Stimulated activated CD4-positive, alpha-beta T cell treated with anti-CD3 and anti-CD28 coated beads, Interleukin-12 subunit alpha, Interleukin-12 subunit beta, amount 100 ng/mL, for 48 hours (primary cell): ENCODE measurements around the gene CKAP4.

Experiments used
- DNase-seq, 3 donors: peaks; one replicate each; pipeline ENCODE4 v3.0.0-alpha.2; 2020; ENCODE audit warnings: low read depth in 2 of 3, low spot score in 1 of 3

Gene CKAP4

DNA sequence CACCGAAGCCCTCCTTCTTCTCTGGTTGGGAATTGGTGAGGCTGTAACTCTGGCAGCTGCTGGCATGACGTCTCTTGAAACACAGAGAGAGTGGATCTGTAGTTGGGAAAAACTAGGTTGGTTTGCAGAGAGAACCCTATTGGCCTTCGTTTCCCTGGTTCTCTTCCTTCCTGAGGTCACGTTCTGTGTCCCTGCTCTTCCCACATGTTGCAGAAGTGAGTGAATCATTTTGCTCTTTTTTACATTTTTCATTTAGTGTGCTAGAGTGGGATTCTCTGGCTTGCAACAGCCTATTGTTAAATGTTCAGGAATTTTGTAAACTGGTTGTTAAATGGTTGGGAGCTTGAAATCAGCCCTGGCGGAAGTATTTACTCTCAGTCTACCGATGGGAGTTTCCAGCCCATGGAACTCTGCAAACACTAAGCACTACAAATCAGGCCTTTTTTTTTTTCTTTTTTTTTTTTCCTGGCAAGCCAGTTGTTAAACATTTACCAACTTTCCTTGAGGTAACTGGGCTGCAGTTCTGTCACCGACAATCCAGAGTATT lies 26.8 kb upstream of the CKAP4 start:
- DNase-seq: no peak

DNA sequence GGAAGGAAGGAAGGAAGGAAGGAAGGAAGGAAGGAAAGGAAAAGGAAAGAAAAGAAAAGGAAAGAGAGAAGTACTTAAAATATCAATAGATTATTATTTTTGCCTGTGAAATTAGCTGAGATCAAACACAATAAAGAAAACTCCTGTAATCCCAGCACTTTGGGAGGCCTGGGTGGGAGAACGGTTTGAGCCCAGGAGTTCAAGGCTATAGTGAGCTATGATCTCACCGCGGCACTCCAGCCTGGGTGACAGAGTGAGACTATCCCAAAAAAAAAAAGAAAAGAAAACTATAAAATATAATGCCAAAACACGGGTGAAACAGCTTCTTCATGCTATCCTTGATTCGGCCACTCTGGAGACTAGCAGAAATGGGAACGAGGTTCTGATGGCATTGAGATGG lies 26.2 kb upstream of the CKAP4 start:
- DNase-seq: no peak

DNA sequence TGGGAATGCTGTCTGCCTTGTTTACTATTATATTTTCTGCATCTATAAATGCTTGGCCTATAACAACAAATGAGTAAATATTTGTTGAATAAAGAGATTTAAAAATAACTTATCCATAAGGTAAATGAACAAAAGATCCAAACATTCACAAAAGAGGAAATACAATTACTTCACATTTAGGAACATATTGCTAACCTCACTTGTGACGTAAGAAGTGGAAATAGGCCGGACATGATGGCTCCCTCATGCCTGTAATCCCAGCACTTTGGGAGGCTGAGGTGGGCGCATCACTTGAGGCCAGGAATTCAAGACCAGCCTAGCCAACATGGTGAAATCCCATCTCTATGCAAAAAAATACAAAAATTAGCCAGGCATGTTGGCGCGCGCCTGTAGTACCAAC lies 25.7 kb upstream of the CKAP4 start:
- no peak for DNase-seq

DNA sequence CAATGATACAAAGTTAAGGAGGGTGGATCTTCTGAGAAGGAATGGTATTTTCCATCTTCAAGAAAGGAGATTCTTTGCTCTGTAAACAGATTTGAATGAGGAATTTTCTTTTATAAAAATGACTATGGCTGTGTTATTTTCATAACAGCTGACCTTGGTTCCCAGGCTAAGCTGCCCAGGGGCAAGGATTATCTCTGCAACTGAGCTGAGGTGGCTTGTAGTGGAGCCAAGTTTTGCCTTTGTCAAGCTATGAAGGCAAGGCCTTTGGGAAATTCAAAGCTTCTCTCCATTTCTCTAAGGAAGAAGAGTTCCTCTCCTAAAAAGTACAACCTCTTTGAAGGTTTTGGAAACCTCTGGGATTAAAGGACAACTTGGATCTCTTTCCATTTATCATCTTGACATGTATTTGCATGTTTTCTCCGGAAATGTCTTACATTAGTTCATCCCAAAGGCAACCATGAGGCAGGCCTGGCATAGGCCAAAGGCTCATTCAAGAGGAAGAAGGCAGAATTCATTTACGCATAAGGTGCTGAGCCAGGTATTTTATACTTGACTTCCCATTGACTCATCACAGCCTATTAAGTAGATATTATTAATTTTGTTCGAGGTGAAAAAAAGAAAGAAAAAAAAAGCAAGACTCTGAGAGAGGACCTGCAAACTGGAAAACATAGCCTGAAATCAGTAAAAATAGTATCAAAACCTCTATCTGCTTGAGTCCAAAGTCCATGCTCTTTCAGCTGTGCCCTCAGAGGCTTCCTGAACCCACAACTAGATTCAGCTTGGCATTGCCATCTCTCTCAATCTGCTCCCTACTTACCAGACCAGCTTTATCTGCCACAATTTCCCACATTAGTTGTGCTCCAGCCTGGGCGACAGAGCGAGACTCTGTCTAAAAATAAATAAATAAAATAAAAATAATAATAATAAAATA lies 24.0 kb upstream of the CKAP4 start:
- DNase-seq: no peak

DNA sequence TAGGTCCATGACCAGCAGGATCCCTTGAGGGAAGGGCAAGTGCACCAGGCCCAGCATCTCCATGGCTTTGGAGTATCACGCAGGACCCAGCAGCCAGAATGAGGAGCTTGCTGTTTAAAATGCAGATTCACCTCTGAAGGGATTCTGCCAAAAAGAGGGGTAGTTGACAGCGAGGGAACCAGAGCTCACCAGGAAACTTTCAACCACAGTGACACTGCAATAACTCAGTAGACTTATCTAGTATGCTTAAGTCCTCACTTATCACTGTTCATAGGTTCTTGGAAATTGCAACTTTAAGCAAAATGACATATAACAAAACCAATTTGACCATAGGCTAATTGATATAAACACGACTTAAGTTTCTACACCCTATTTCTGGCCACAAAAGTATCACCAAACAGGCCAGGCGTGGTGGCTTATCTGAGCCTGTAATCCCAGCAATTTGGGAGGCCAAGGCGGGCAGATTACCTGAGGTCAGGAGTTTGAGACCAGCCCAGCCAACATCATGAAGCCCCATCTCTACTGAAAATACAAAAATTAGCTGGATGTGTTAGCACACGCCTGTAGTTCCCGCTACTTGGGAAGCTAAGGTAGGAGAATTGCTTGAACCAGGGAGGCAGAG lies 21.4 kb upstream of the CKAP4 start:
- DNase-seq: no peak

DNA sequence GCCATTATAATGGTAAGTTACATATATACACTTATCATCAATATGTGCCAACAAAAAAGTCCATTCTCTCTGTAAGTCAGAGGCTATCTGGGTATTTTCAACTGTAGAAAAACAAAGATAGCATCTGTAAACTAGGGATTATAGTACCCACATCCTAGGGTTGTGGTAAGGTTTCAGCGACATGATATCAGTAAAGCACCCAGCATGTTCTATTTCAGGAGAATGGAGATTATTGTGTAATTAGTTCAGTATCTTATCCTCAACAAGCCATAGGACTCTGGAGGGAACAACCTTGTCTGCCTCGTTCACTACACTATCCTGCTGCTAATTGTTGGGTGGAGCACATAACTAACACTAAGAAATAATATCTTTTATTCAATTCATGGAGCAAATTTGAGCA lies 19.7 kb upstream of the CKAP4 start:
- no peak for DNase-seq

DNA sequence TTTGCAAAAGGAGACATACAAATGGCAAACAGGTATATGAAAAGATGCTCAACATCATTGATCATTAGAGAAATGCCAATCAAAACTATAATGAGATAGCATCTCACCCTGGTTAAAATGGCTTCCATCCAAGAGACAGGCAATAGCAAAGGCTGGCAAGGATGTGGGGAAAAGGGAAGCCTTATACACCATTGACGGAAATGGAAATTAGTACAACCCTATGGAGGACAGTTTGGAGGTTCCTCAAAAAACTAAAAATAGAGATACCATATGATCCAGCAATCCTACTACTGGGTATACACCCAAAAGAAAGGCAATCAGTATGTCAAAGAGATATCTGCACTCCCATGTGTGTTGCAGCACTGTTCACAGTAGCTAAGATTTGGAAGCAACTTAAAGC lies 17.3 kb upstream of the CKAP4 start:
- no peak for DNase-seq

DNA sequence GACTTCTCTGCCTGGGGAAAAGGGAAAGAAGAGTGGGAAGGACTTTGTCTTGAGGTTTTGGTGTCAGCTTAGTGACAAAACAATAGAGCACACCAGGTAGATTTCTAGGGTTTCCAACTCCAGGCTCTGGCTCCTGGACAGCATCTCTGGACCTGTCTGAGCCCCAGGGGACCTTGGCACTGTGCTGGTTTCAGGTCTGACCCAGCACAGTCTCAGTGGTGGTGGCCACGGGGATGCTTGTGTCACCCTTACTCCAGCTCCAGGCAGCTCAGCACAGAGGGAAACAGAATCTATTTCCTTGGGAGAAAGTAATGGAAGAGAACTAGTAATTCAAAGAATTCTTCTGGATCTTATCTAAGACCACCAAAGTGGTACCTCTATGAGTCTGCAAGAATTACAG lies 11.1 kb upstream of the CKAP4 start:
- DNase-seq: no peak

DNA sequence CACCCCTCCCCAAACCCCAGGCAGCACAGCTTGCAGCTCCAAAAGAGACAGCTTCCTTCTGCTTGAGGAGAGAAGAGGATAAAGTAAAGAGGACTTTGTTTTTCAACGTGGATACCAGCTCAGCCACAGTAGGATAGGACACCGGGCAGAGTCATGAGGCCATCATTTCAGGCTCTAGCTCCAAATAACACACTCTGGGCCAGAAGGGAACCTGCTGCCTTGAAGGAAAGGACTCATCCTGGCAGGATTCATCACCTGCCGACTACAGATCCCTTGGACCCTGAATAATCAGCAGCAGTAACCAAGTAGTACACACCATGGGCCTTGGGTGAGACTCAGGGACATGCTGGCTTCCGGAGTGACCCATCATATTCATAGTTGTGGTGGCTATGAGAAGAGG lies 10.4 kb upstream of the CKAP4 start:
- DNase-seq: no peak

DNA sequence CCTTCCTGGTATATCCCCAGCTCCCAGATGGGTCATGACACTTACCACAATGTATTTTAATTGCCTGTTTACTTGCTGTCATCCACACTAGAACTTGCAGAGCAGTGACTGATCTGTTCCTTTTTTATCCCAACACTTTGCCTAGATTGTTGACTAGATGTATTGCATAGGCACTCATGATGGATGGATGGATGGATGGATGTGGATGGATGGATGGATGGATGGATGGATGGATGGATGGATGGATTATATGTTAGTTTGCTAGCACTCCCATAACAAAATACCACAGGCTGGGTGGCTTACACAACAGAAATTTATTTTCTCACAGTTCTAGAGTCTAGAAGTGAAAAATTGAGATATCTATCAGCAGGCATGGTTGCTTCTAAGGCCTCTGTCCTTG lies 8.7 kb upstream of the CKAP4 start:
- DNase-seq: no peak

DNA sequence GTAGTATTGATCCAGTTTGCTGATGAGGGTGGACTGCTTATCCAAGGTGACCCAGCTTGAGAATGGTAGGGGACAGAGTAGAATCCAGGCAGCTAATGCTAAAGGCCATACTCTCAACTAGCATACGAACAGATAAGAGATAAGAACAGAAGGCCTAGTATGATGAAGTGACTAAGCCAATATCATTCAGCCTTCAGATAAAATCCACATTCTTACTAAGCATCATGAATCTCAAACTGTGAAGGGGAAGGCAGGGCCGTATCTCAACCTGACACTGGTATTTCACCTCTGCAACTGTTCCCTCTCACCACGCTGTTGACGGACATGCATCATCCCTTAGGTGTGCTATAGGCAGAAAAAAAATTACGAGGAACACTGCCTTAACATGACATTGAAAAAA lies 8.1 kb upstream of the CKAP4 start:
- DNase-seq: no peak

DNA sequence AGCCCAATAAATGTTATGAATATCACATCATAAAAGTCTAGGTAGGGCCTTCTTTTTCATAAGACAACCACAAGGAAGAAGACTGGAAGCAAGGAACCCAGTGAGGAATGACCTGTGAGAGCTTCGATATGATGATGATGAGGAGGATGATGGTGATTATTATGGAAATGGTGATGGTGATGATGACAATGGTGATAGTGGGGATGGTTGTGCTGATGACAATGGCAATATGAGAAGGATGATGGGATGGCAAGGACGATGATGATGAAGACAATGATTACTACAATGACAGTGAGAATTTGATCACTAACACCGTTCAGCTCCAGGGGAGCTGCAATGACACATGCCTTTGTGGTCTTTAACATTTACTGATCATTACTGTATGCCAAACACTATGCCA lies 7.7 kb upstream of the CKAP4 start:
- DNase-seq: no peak

DNA sequence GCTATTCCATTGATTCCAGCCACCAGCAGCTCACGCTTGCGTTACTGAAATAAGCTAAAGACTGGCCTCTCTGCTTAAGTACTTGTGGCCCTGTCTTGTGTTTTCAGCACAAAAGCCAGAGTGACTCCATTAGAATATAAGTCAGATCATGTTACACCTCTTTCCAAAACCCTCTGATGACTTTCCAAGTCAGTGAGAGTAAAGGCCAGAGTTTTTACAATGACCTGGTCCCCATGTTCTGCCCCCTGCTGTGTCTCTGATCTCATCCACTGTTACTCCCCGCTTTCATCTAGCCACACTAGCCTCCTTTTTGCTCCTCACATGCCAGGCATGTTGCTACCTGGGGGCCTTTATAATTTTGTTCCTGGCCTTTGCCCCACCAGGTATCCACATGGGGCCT lies 6.9 kb upstream of the CKAP4 start:
- no peak for DNase-seq

DNA sequence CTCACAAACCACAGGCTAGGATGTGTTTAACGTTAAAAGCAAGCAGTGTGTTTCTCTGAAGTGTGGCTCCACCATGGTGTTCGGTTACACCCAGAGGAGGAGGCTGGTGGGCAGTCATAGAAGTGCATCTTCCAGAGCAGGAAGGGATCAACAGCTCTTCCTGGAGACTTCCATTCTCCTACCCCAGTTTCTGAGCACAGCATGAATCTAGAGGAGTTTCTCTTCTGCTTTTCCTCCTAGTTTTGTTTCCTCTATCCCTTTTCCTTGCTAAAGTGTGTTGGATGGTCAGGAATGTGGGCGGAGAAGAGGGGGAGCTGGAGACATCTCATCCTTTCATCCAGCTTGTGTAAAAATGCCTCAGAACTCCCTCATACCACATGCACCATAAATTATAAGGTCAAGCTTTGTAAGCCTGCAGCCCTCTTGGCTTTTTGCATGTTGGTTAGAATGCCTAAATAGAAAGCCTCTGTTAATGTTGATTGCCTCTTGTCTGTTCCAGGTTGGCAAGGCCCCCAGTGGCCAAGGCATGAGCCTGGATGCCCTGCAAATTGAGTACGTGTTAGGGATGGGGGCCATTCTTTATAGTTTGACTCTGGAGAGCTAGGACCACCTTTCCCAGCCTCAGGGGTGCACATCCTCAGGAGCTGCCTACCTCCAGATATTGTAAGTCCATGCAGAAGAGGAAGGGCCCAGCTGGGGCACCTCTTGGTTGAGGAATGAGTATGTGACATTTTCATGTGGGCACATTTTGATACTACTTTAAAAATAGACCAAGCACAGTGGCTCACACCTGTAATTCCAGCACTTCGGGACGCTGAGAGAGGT lies 4.0 kb upstream of the CKAP4 start:
- DNase-seq: no peak

DNA sequence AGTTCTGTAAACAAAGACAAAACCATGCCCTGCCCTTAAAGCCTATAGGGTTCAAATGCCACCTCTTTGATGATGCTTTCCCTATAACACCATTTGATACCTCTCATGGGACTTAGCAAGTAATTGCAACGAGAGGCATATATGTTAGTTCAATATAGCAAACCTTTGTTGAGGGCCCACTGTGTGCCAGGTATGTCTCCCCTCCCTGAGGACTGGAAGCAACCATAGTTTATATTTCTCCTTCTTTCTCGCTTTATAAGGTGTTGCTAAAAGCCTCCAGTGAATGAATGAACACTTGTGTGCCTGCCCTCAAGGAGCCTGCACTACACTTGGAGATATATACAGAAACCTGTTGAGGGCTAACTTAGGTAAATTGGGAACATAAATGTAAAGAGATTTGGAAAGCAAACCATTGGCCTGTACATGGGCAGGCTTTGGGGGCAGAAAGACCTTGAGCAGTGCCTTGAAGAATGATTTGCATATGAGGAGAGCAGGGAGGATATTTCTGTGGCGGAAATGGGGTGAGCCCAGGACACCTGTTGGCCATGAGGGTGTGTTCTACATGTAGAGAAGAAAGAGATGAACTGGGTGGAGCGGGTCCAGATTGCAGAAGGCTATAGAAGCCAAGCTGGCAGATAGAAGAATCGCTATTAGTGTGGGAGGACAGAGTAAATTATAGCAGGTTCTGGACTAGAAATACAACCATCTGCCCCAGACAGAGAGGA lies 1.8 kb upstream of the CKAP4 start:
- DNase-seq: no peak

DNA sequence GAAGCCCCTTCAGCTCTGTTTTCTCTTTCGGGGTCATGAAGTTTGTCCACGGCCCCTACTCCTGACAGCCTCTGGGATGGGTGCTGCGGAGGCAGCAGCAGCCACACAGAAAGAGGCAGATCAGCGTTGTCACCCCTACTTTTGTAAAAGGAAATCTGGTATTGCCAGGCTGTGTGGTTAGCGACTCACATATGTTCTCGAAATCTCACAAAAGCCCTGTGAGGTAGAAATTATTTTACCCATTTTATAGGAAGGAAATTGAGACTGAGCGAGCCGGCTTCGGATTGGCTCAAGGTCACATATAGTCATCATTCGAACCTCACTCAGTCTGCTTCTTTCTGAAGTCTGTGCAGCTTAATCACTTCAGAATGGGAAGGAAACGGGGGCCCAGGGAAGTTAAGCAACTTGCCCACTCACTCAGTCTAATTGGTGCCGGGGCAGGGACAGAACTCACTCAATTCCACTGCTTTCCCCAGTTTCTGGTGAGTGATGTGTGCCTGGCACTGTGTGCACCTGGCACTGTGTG lies 1.1 kb upstream of the CKAP4 start:
- DNase-seq: peak in 1 of 3 donors; percentile 14

DNA sequence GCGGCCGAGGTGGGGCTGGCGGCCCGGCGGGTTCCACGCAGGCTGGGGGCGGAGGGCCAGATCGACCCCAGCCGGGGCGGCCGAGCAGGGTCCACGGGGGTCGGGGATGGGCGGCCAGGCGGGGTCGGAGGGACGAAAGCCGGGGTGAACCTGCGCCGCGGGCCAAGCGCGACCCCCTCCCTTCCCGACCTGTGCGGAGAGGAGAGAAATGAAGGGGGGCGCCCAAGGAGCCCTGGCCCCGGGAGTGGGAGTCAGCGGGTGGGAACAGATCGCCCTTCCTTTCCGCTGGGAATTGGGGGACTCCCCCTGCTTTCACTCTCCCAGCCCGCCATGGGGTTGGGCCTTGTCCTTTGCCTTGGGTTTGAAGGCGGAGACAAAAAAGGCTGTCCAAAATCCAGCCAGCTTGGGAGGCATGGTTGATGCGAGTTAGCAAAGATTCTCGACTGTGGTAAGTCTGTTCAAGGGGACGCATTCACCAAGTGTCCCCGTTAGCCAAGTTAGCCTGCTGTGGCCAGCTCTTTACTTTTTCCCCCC lies 559 bp upstream of the CKAP4 start:
- no peak for DNase-seq

DNA sequence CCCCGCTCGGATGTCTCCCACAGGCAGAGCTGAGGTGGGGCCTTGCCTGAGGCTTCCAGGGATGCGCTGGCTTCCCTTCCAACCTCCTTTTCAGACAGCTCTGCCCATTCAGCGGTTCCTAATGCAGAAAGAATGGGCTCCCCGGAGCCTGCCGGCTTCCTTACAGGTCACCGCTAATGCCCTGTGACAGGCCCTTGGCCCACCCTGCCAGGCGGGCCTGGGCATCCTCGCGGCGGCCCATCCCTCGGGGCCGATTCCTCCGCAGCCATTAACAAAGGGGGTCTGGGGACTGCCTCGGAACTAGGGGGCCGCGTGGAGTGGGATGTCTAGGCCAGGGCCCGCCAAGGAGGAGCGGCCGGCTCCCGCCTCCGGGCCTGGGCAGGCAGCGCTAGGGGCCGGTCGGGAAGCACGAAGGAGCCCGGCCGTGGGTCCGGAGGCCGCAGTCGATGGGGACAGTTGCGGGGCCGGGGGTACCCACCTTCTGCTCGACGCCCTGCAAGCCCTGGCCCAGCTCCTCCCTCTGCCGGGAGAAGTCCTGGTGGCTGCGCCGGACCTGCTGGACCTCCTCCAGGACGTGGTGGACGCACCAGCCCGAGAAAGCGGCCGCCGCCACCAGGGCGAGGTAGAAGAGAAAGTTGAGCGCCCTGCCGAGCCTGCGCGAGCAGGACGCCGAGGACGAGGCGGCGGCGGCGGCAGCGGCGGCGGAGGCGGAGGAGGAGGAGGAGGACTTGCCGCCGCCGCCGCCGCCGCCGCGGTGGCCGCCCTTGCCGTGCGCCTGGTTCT lies 738 bp downstream of the CKAP4 start:
- DNase-seq: peak in 2 of 3 donors; percentile 8 to 44

DNA sequence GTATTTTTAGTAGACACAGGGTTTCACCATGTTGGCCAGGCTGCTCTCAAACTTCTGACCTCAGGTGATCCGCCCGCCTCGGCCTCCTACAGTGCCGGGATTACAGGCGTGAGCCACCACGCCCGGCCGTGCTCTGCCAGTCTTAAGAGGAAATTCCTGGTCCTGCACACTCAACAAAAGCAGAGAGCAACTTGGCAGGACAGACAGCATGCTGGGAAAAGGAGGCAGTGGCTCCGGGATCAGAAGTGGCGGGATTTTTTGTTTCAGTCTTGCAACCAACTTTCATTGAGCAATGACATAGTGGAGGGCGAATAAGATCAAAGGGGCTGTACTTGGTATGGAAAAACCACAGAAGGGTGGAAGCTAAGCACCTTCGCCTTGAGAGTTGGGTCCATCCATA lies 2.1 kb downstream of the CKAP4 start:
- no peak for DNase-seq

DNA sequence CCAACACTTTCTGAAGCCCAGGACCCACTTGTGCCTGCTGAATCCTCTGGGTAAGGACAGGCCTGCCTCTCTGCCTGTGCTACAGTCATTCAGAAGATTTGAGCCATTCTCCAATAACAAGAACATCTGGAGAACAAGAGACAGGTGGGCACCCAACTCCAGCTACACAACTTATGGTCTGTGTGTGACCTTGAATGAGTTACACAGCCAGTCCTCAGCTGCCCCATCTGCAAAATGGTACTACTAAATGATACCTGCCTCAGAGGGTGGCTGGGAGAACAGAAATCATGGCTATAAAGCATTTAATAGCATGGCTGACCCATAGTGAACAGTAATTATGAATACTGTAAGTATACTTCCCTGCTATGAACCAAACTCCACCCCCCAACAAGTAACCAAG lies 4.2 kb downstream of the CKAP4 start:
- no peak for DNase-seq
